K562 (cell line): ENCODE measurements around the gene STX1A. TPM values are rescaled to one million over a fixed set of nuclear protein-coding genes. Genes with fewer than 3 reads are reported as not detected.
A peak's percentile ranks its signal among the peaks of the same experiment; 100 is the strongest.

ENCODE experiments used
- ATAC-seq: fragments of 200-7000 bp; cut with Tn5 transposase; 3 replicates; pipeline ENCODE4 v1.9.1; 2020; ENCODE audit warnings: moderate library complexity
- BruUV-seq: library from RNA; stranded (reverse); fragments of 400-500 nt; replicated peaks from 2 replicates; lab custom pipeline; 2021; lab: Mats Ljungman, UMichigan
- CTCF ChIA-PET: fragments of 300-600 bp; formaldehyde crosslinking; extraction: SDS; loops from one replicate; lab custom pipeline; 2021; ENCODE audit warnings: low intra/inter-chr PET ratio; lab: Yijun Ruan, JAX
- POLR2A ChIA-PET: fragments of 300-600, 350-650 bp; sonication (Branson Sonifier 250); formaldehyde crosslinking; extraction: SDS; loops from one replicate; lab custom pipeline; 2021; ENCODE audit warnings: antibody characterized with exemption, inconsistent platforms; lab: Yijun Ruan, JAX
- DNase-seq, 4 experiments: peaks; one replicate each; pipeline versions ENCODE4 v3.0.0 to v3.0.0-alpha.2; 2011 to 2018; ENCODE audit warnings: low spot score in 3 of 4, mixed read lengths in 3 of 4; ENCODE audit errors: extremely low read depth in 1 of 4
- FAIRE-seq: peaks from 2 replicates; lab custom pipeline; 2011; peaks lifted over from hg19 to GRCh38; lab: Jason Lieb, UNC
- H2AFZ ChIP-seq: 2 replicates; pipeline ENCODE4 v1.6.0; 2011; ENCODE audit warnings: low read depth, low read length, control low read depth, inconsistent platforms
- H3K27ac ChIP-seq: fragments of 200-600 bp; 3 replicates; pipeline ENCODE4 v1.8.0; 2011; ENCODE audit warnings: low read depth, mild to moderate bottlenecking, control low read depth, inconsistent platforms, low read length, moderate library complexity, mixed read lengths; ENCODE audit errors: extremely low read depth
- H3K27me3 ChIP-seq, 2 experiments: fragments of 300-600 bp in 1 of 2; 2 replicates in 1 of 2; 3 replicates in 1 of 2; pipeline versions ENCODE4 v1.6.0 to v1.8.0; 2011; ENCODE audit warnings: inconsistent platforms in 2 of 2, low read length in 2 of 2, mild to moderate bottlenecking in 1 of 2, mixed read lengths in 1 of 2, moderate library complexity in 1 of 2; ENCODE audit not compliant: control insufficient read depth in 2 of 2, insufficient read depth in 2 of 2
- H3K36me3 ChIP-seq: fragments of 300-600 bp; 3 replicates; pipeline ENCODE4 v1.8.0; 2011; ENCODE audit warnings: mild to moderate bottlenecking, low read length, inconsistent platforms; ENCODE audit not compliant: control insufficient read depth, insufficient read depth
- H3K4me1 ChIP-seq, 2 experiments: fragments of 200-600 bp in 1 of 2; replicated peaks in 1 of 2; 2 replicates in 1 of 2; 3 replicates in 1 of 2; pipeline versions ENCODE4 v1.5.1 to v1.8.0; 2011; ENCODE audit warnings: inconsistent platforms in 2 of 2, low read length in 2 of 2, mild to moderate bottlenecking in 1 of 2, mixed read lengths in 1 of 2, moderate library complexity in 1 of 2; ENCODE audit not compliant: control insufficient read depth in 2 of 2, insufficient read depth in 2 of 2
- H3K4me2 ChIP-seq: 2 replicates; pipeline ENCODE4 v1.6.1; 2011; ENCODE audit warnings: low read length, control low read depth, inconsistent platforms, mixed read lengths; ENCODE audit not compliant: insufficient read depth
- H3K4me3 ChIP-seq: fragments of 200-600 bp; sonication (generic), shearing (Covaris generic); 2 replicates; pipeline ENCODE4 v1.5.1; 2016; ENCODE audit warnings: control low read depth, inconsistent platforms
- H3K79me2 ChIP-seq: fragments of 200-600 bp; 3 replicates; pipeline ENCODE4 v1.8.0; 2011; ENCODE audit warnings: low read length, inconsistent platforms; ENCODE audit not compliant: control insufficient read depth, insufficient read depth
- H3K9ac ChIP-seq, 2 experiments: 2 replicates each; pipeline versions ENCODE4 v1.6.0 to v1.6.1; 2011; ENCODE audit warnings: low read depth in 2 of 2, low read length in 2 of 2, control low read depth in 1 of 2, inconsistent platforms in 1 of 2, mild to moderate bottlenecking in 1 of 2, mixed read lengths in 1 of 2; ENCODE audit not compliant: insufficient read depth in 1 of 2
- H3K9me1 ChIP-seq: one replicate; pipeline ENCODE4 v1.6.0; 2011; ENCODE audit warnings: inconsistent platforms, mild to moderate bottlenecking, low read length, moderate library complexity; ENCODE audit not compliant: control insufficient read depth, insufficient read depth
- H3K9me3 ChIP-seq: replicated peaks from 2 replicates; pipeline ENCODE4 v1.5.1; 2011; ENCODE audit warnings: low read depth, low read length, inconsistent platforms; ENCODE audit not compliant: control insufficient read depth, insufficient read depth
- H4K20me1 ChIP-seq: replicated peaks from 2 replicates; pipeline ENCODE4 v1.6.1; 2011; ENCODE audit warnings: low read length, inconsistent platforms, mixed read lengths; ENCODE audit not compliant: control insufficient read depth, insufficient read depth
- ETS1 ChIP-seq: conservative IDR thresholded peaks from 2 replicates; pipeline ENCODE4 v1.6.1; 2011; ENCODE audit warnings: low read depth, mild to moderate bottlenecking, low read length; ENCODE audit not compliant: control insufficient read depth
- MAX ChIP-seq: sonication (generic); formaldehyde crosslinking; IDR thresholded peaks from 2 replicates; pipeline ENCODE4 v1.9.0; 2022; ENCODE audit warnings: mild to moderate bottlenecking, missing genetic modification reagents
- ZNF232 ChIP-seq: sonication (generic); formaldehyde crosslinking; IDR thresholded peaks from 2 replicates; pipeline ENCODE4 v1.8.0; 2022; ENCODE audit warnings: mild to moderate bottlenecking, missing genetic modification reagents
- WGBS: fragments of 100-300 bp; shearing (Covaris generic); methylation state at CpG from one replicate; pipeline ENCODE4 v1.1.6; 2016; ENCODE audit warnings: low coverage, mixed read lengths; ENCODE audit not compliant: insufficient coverage; ENCODE audit errors: missing lambda C conversion rate; 5-methylcytosine and 5-hydroxymethylcytosine counted together
- in situ Hi-C: fragments of 300-500 bp; cut with MboI; formaldehyde crosslinking; loops from 4 replicates; pipeline ENCODE4 v1.15.0; 2018; ENCODE audit warnings: inconsistent platforms, mixed read lengths
- intact Hi-C: fragments of 100-400 bp; cut with micrococcal nuclease; formaldehyde crosslinking; loops from 2 replicates; pipeline ENCODE4 v1.14.2; 2022
- polyA plus RNA-seq, 8 experiments: library from polyadenylated mRNA; depleted of rRNA in 4 of 8; stranded (reverse) in 5 of 8; unstranded in 3 of 8; fragments of >200 nt; fragmentation: Nextera tagmentation in 2 of 8; fragmentation: Illumina TruSeq in 1 of 8; extraction: Ambion mirVana in 2 of 8; extraction: Trizol in 1 of 8; gene quantifications; 2 replicates each; pipeline versions ENCODE4 v1.2.1 to v1.2.3, GENCODE V29; 2011 to 2014; ENCODE audit warnings: inconsistent platforms in 1 of 8, missing spikeins in 1 of 8
- total RNA-seq, 7 experiments: library from RNA; depleted of rRNA in 6 of 7; stranded (reverse); fragments of >200 nt in 6 of 7; fragmentation: Illumina TruSeq in 2 of 7; extraction: Trizol in 2 of 7; gene quantifications; 2 replicates each; pipeline versions ENCODE4 v1.2.1 to v1.2.3, GENCODE V29; 2011 to 2021; ENCODE audit warnings: low replicate concordance in 1 of 7

STX1A gene
- total and polyA plus RNA-seq, 9 of the 15 experiments (the other 6 are each of a cell fraction or from before 2014, with no cell fraction given): 0.04 to 15.1 (median 6.3) TPM

GRCh38 chr7:73707045-73707631 is 12.3 kb downstream of the STX1A start:
- in situ Hi-C loops: no loop called here
- no peak for ATAC-seq
- no peak for FAIRE-seq

More at GRCh38 chr7:73707045-73707631, 12.3 kb downstream of the STX1A start:
- Histone ChIP-seq H3K36me3 (peaks cover 15% of the 10 kb centered on the region; the same call in 2 of the 3 replicates), H3K4me3 (no peak overlapping the region), H3K4me2 (no peak overlapping the region), H3K27ac (peak overlapping the region; percentile 47; the same call in 1 of the 3 replicates), H3K9ac (peak overlapping the region in 1 of 2 experiments; percentile 72; a peak in 2 of 4 replicates), H3K9me3 (no peaks in the 10 kb centered on the region), H3K27me3 (no peaks in the 10 kb centered on the region; a peak in 1 of 5 replicates), H3K4me1 (peaks cover 20 to 65% of the 10 kb centered on the region in 2 experiments; a peak in 4 of 5 replicates), H3K9me1 (no peaks in the 10 kb centered on the region), H3K79me2 (no peaks in the 10 kb centered on the region), H4K20me1 (peaks cover 33% of the 10 kb centered on the region), H2AFZ (no peak overlapping the region)
- WGBS: 87% methylated on average over 15 of the region's 15 CpGs
- DNase-seq: no peak
- POLR2A ChIA-PET: interaction anchor here (3.3 kb wide), 1 partner anchor 9 kb away, joined by 16 read pairs; no protein-coding TSS in a partner anchor
- intact Hi-C loops: no loop called here
- CTCF ChIA-PET: no interaction called here
- no TSS peak for BruUV-seq
- TF ChIP-seq ZNF232 (CRISPR knock-in tag) (no peak), MAX (CRISPR knock-in tag) (0 out of 2 replicates have a peak, but pooled peaks have one; percentile 8), ETS1 (0 out of 2 replicates have a peak, but pooled peaks have one; percentile 40)
